Measurements from ENCODE around the gene PSD4.

The PSD4 gene

DNA sequence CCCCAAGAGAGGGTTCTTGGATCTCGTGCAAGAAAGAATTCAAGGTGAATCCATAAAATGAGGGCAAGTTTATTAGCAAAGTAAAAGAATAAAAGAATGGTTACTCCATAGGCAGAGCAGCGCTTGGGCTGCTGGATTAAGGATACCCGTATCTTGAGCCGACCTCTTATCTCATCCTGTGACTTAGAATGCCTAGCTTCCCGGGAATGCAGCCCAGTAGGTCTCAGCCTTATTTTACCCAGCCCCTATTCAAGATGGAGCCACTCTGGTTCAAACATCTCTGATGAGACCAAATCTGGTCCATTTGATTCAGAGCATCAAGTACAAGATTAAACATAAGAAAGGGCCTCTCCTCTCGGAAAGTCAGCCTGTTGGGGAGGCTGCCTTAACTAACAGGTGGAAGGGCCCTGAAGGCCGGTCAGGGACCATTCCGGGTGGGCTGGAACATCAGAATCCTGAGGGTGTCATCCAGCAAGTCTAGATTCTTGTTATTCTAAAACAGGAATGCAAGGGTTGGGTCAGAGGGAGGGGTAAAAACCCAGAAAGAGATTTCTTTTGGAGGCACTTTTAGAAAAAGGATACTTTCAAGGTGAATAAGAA, 5.8 kb downstream of the PSD4 start:
- no peak for DNase-seq (ENCODE audit: insufficient read length, low spot score)
- FAIRE-seq: no peak

GRCh38 chr2:113180131-113180946, 6.6 kb downstream of the PSD4 start:
- no peak for FAIRE-seq
- no peak for TF ChIP-seq POLR2A (IDR thresholded peaks at IDR 0.05; ENCODE audit: low read depth, low read length)
- DNase-seq (ENCODE audit: insufficient read length, low spot score): no peak

More for the DNA sequence above, 5.8 kb downstream of the PSD4 start:
- no peak for TF ChIP-seq POLR2A (IDR thresholded peaks at IDR 0.05; ENCODE audit: low read depth, low read length)

GRCh38 chr2:113181258-113182051, 7.7 kb downstream of the PSD4 start:
- FAIRE-seq (no peak), DNase-seq (ENCODE audit: insufficient read length, low spot score) (no peak)
- no peak for TF ChIP-seq POLR2A (IDR thresholded peaks at IDR 0.05; ENCODE audit: low read depth, low read length)

DNA sequence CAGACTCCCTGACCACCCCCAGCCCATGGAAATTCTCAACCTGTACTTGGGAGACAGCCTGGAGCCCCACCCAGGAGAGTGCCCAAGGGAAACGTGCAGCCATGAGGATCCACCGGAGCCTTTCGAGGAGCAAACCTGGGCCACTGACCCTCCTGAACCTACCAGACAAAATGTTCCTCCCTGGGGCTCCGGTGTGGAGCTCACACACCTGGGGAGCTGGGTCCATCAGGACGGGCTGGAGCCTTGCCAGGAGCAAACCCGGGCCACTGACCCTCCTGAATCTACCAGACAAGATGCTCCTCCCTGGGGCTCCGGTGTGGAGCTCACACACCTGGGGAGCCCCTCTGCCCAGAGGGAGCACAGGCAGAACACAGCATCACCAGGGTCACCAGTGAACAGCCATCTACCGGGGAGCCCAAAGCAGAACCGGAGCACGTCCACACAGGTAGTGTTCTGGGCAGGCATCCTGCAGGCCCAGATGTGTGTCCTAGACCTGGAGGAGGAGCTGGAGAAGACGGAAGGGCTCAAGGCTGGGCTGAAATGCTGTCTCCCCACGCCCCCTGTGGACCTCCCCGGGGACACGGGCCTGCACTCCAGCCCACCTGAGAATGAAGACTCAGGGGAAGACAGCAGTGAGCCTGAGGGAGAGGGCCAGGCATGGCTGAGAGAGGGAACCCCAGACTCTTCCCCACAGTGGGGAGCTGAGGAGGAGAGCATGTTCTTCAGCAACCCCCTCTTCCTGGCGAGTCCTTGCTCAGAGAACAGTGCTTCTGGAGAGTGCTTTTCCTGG, 8.9 kb downstream of the PSD4 start:
- DNase-seq (ENCODE audit: insufficient read length, low spot score): no peak
- no peak for TF ChIP-seq POLR2A (IDR thresholded peaks at IDR 0.05; ENCODE audit: low read depth, low read length)
- FAIRE-seq: no peak

- no peak for FAIRE-seq
Measured at GRCh38 chr2:113183264-113183663, 9.5 kb downstream of the PSD4 start.

DNA sequence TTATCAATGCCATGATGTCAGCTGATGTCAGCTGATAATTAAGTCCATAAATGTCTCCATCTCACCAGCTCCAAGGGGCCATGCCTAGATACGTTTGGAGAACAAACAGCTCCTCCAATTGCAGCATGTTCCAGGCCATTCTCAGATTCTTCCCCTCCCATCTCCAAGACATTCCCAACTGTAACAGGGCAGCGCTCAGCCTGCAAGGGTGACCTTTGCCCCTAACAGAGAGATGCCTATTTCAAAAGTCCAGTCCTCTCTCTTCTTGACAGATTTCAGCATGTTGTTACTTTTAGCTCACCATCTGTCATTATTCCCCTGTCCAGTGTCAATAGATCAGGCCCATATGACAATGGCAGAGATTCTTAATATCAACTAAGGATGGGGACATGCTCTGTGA, 9.9 kb downstream of the PSD4 start:
- FAIRE-seq: no peak
- no peak for TF ChIP-seq POLR2A (IDR thresholded peaks at IDR 0.05; ENCODE audit: low read depth, low read length)
- DNase-seq (ENCODE audit: insufficient read length, low spot score): no peak

More at GRCh38 chr2:113183264-113183663, 9.5 kb downstream of the PSD4 start:
- TF ChIP-seq POLR2A (IDR thresholded peaks at IDR 0.05; ENCODE audit: low read depth, low read length): no peak
- DNase-seq (ENCODE audit: insufficient read length, low spot score): no peak

- DNase-seq (ENCODE audit: insufficient read length, low spot score) (no peak), FAIRE-seq (no peak)
- TF ChIP-seq POLR2A (IDR thresholded peaks at IDR 0.05; ENCODE audit: low read depth, low read length): no peak
Measured at GRCh38 chr2:113184531-113185230, 10.9 kb downstream of the PSD4 start.

- no peak for TF ChIP-seq POLR2A (IDR thresholded peaks at IDR 0.05; ENCODE audit: low read depth, low read length)
- DNase-seq (ENCODE audit: insufficient read length, low spot score) (peak; percentile 49), FAIRE-seq (no peak)
Measured at GRCh38 chr2:113185664-113186432, 12.1 kb downstream of the PSD4 start.

- no peak for FAIRE-seq
Measured at GRCh38 chr2:113186433-113186796, 12.6 kb downstream of the PSD4 start.

GRCh38 chr2:113187771-113188170, 14.0 kb downstream of the PSD4 start:
- DNase-seq (ENCODE audit: insufficient read length, low spot score) (no peak), FAIRE-seq (no peak)
- no peak for TF ChIP-seq POLR2A (IDR thresholded peaks at IDR 0.05; ENCODE audit: low read depth, low read length)

More at GRCh38 chr2:113186433-113186796, 12.6 kb downstream of the PSD4 start:
- TF ChIP-seq POLR2A (IDR thresholded peaks at IDR 0.05; ENCODE audit: low read depth, low read length): no peak
- DNase-seq (ENCODE audit: insufficient read length, low spot score): no peak

- TF ChIP-seq POLR2A (IDR thresholded peaks at IDR 0.05; ENCODE audit: low read depth, low read length): no peak
- DNase-seq (ENCODE audit: insufficient read length, low spot score) (no peak), FAIRE-seq (no peak)
Measured at GRCh38 chr2:113190871-113191270, 17.1 kb downstream of the PSD4 start.

DNA sequence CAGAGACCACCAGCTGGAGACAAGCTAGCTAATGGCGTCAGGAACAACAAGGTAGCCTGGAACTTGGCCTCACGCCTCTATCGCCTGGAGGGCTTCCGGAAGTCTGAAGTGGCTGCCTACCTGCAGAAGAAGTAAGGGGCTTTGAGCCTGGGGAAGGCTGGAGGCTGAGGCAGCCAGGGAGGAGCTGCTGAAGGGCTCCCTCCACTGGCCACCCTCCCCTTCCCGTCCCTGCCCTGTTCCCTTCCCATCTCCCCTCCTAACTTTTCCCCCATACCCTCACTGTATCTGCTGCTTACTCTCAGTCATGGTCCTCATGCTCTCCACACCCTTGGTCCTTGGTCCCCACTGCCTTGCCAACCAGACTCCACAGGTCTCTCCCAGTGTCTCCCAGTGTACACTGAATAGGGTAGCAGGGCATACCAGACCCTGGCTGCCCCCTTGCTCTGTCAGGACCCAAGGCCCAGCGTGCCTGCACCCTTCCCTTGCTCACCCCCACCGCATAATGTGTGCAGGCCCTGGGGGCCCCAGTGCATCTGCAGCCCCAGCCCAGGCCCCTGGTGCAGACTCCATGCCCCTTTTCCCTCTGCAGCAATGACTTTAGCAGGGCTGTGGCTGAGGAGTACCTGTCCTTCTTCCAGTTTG, 18.8 kb downstream of the PSD4 start:
- no peak for FAIRE-seq
- no peak for TF ChIP-seq POLR2A (IDR thresholded peaks at IDR 0.05; ENCODE audit: low read depth, low read length)
- DNase-seq (ENCODE audit: insufficient read length, low spot score): no peak

Data from H54 (cell line).